Body of pancreas (tissue), 4 donors: ENCODE measurements around the gene FAM111B. TPM values are rescaled to one million over a fixed set of nuclear protein-coding genes. Genes with fewer than 3 reads are reported as not detected.

ENCODE experiments used
- ATAC-seq: fragments of 150-250 bp; one replicate; pipeline ENCODE4 v1.9.1; 2016
- DNase-seq, 4 donors: peaks; one replicate each; pipeline ENCODE4 v3.0.0-alpha.2; 2019
- H3K27ac ChIP-seq, 4 donors: fragments of 200-600 bp; sonication (generic); 1 replicate in 3 of 4; 2 replicates in 1 of 4; pipeline versions ENCODE4 v1.5.1 to v1.6.1; 2016 to 2019; ENCODE audit warnings: mild to moderate bottlenecking in 1 of 4, mixed read lengths in 1 of 4, moderate library complexity in 1 of 4
- H3K27me3 ChIP-seq, 2 donors: fragments of 200-600 bp; sonication (generic); one replicate each; pipeline ENCODE4 v1.6.0; 2016; ENCODE audit warnings: mild to moderate bottlenecking in 1 of 2
- H3K36me3 ChIP-seq, 2 donors: fragments of 200-600 bp; sonication (generic); replicated peaks in 1 of 2; 2 replicates each; pipeline ENCODE4 v1.5.1; 2016; ENCODE audit warnings: low read depth in 2 of 2; ENCODE audit not compliant: insufficient read depth in 1 of 2
- H3K4me1 ChIP-seq: fragments of 200-600 bp; sonication (generic); one replicate; pipeline ENCODE4 v1.6.0; 2016
- H3K4me3 ChIP-seq, 2 donors: fragments of 200-600 bp; sonication (generic); 1 replicate in 1 of 2; 2 replicates in 1 of 2; pipeline ENCODE4 v1.5.1; 2016 to 2019
- H3K9me3 ChIP-seq, 3 donors: fragments of 200-600 bp; sonication (generic); 1 replicate in 2 of 3; 2 replicates in 1 of 3; pipeline ENCODE4 v1.5.1; 2016
- CTCF ChIP-seq, 7 experiments: fragments of 450-650 bp in 4 of 7; fragments of 200-600 bp in 3 of 7; sonication (generic) in 3 of 7; IDR thresholded peaks; one replicate each; pipeline ENCODE4 v1.5.1; 2016 to 2019; ENCODE audit warnings: antibody characterized with exemption in 7 of 7
- POLR2A ChIP-seq, 3 donors: fragments of 450-650 bp; IDR thresholded peaks; one replicate each; pipeline ENCODE4 v1.6.1; 2016; ENCODE audit warnings: antibody characterized with exemption in 3 of 3, mild to moderate bottlenecking in 2 of 3
- WGBS, 2 donors: methylation state at CpG; one replicate each; pipeline ENCODE4 v1.1.5; 2017; 5-methylcytosine and 5-hydroxymethylcytosine counted together
- intact Hi-C: fragments of 100-400 bp; cut with DNase I; formaldehyde crosslinking; loops from one replicate; pipeline ENCODE4 v1.15.1; 2023
- total RNA-seq, 2 donors: library from RNA; depleted of rRNA; stranded (reverse); fragments of >200 nt; gene quantifications; one replicate each; pipeline ENCODE4 v1.1.0, GENCODE V29; 2016

FAM111B gene
- total RNA-seq, 2 donors from 2014 or later = 0.33 TPM; not detected in 1

GRCh38 chr11:59173080-59173963 is 66.3 kb downstream of the FAM111B start:
- no peak for ATAC-seq
- peak overlapping the region in 1 of 2 donors; percentile 12 for H3K4me3 ChIP-seq
- H3K4me1 ChIP-seq = peaks cover 25% of the 10 kb centered on the region
- TF ChIP-seq POLR2A (IDR thresholded peaks at IDR 0.05) (peak in 1 of 3 donors; percentile 6), CTCF (IDR thresholded peaks at IDR 0.05) (no peak)
- DNase-seq = peak; percentile 18 to 37 (median 23)
- no peaks in the 10 kb centered on the region for H3K27me3 ChIP-seq
- H3K9me3 ChIP-seq = no peaks in the 10 kb centered on the region
- intact Hi-C loops = no loop called here
- 23 to 32% methylated on average over 29 to 37 of the region's 37 CpGs for WGBS, 2 donors
- peak overlapping the region; percentile 68 to 85 (median 76) for H3K27ac ChIP-seq
- H3K36me3 ChIP-seq = no peaks in the 10 kb centered on the region

- Histone ChIP-seq H3K4me3 (no peak overlapping the region), H3K36me3 (no peaks in the 10 kb centered on the region), H3K27ac (peak overlapping the region; percentile 68 to 85 (median 76)), H3K27me3 (no peaks in the 10 kb centered on the region), H3K9me3 (no peaks in the 10 kb centered on the region), H3K4me1 (peaks cover 25% of the 10 kb centered on the region)
- DNase-seq = peak; percentile 56 to 80 (median 70)
- ATAC-seq = peak; percentile 54
- 40 to 41% methylated on average over 7 of the region's 7 CpGs for WGBS, 2 donors
- intact Hi-C loops = no loop called here
- TF ChIP-seq CTCF (IDR thresholded peaks at IDR 0.05) (peak in 1 of 7 experiments; percentile 4), POLR2A (IDR thresholded peaks at IDR 0.05) (peak in 2 of 3 donors; percentile 46 to 54)
Observed at GRCh38 chr11:59173964-59174663, 67.1 kb downstream of the FAM111B start.

- Histone ChIP-seq H3K9me3 (no peaks in the 10 kb centered on the region), H3K36me3 (no peaks in the 10 kb centered on the region), H3K4me3 (no peak overlapping the region), H3K27ac (peak overlapping the region in 3 of 4 donors; percentile 68 to 85 (median 82)), H3K4me1 (peaks cover 25% of the 10 kb centered on the region), H3K27me3 (no peaks in the 10 kb centered on the region)
- intact Hi-C loops = no loop called here
- TF ChIP-seq POLR2A (IDR thresholded peaks at IDR 0.05) (no peak), CTCF (IDR thresholded peaks at IDR 0.05) (no peak)
- ATAC-seq (no peak), DNase-seq (no peak)
- 51 to 70% methylated on average over 7 of the region's 7 CpGs for WGBS, 2 donors
Observed at GRCh38 chr11:59174664-59175033, 67.6 kb downstream of the FAM111B start.

- TF ChIP-seq POLR2A (IDR thresholded peaks at IDR 0.05) (no peak), CTCF (IDR thresholded peaks at IDR 0.05) (no peak)
- Histone ChIP-seq H3K4me3 (no peak overlapping the region), H3K36me3 (no peaks in the 10 kb centered on the region), H3K27me3 (no peaks in the 10 kb centered on the region), H3K27ac (peak overlapping the region in 3 of 4 donors; percentile 68 to 85 (median 82)), H3K4me1 (peaks cover 25% of the 10 kb centered on the region), H3K9me3 (no peaks in the 10 kb centered on the region)
- 63 to 65% methylated on average over 4 of the region's 4 CpGs for whole genome bisulfite sequencing, 2 donors
- ATAC-seq (no peak), DNase-seq (no peak)
- intact Hi-C loops = no loop called here
Observed at GRCh38 chr11:59175091-59175501, 68.1 kb downstream of the FAM111B start.
